Measurements from ENCODE around the gene KDM2A.
A peak's percentile ranks its signal among the peaks of the same experiment; 100 is the strongest.
"Not testable (repeated sequence)": the region's sequence is repeated elsewhere in the genome, so short reads cannot be mapped to it uniquely, and the experiment has no call there.

The KDM2A gene

DNA sequence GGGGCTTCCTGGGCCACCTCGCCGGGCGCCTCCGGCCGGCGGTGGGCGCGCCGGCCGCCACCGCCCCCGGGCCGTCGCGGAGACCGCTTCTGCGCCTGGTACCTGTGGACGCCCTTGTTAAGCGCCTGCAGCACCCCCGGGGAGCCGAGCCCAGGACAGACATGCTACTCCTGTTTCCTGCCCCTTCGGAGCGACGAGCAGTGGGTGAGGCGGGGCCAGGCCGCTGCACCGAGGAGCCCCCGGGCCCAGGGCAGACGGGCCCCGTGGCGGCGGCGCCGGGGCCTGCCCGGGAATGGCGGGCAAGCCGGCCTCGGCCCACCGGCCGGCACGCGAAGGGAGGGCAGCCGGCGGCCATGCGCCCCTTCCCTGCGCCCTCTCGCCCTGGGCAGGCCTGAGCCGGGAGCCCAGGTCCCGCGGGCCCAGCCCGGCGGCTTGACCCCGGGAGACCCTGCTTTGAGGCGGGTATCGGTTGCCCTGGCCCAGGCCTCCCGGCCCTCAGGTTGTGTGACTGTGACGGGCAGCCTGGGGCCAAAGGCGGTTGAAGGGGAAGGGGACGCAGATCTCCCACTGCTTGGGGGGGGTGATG, 789 bp upstream of the KDM2A start:
- DNase-seq, result peak; percentile 54

DNA sequence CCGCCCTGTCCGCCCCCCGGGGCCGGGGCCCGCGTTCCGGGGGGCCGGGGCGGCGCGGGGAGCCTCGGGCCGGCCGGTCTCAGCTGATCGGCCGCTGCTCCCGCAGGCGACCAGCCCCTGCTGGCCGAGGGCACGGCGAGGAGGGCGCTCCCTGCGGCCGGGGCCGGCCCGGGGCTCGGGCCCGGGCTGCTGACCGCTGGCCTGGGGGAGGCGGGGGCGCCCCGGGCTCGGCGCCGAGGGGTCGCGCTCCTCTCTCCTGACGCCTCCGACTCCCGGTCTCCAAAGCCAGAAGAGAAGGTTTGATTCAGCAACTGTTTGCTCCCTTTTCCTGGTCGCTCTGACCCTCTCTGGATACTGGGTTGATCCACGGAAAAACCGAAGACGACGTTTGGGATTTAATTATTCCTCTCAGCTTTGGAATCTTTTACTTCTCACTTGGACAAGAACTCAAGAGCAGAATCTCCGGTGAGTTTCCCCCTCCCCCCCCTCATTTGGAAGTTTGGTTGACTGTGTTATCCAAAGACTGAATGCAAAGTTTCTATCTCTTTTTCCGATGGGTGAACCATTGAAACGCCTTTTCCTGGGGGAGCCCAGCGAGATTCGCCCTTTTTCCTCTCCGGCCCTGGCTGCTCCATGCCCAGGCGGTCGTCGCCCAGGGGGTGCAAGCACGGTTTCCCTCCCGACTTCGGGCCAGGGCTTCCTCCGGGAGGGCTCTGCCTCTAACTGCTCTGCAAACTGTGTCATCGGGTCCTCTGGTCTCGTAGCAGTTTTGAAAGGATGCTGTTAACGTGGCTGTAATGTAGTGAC, 725 bp downstream of the KDM2A start:
- peak; percentile 44 for DNase-seq

DNA sequence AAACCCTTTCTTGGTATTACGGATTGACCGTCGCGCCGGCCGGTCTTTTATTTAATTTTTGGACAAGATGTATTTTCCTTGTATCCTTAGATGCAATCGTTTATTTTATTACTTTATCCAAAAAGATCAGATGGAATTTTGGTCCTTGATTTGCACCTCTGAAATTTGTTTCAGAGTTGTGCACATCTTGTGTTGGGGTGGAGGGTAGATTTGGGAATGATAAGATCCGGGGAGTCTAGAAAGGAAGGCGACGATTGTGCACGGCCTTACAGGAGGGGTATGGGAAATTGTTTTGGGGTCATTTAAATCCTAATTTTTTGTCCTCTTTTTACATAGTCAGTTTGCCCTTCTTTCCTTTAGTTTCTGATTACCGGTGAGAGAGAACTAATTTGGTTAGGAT, 1.4 kb downstream of the KDM2A start:
- DNase-seq, result no peak

DNA sequence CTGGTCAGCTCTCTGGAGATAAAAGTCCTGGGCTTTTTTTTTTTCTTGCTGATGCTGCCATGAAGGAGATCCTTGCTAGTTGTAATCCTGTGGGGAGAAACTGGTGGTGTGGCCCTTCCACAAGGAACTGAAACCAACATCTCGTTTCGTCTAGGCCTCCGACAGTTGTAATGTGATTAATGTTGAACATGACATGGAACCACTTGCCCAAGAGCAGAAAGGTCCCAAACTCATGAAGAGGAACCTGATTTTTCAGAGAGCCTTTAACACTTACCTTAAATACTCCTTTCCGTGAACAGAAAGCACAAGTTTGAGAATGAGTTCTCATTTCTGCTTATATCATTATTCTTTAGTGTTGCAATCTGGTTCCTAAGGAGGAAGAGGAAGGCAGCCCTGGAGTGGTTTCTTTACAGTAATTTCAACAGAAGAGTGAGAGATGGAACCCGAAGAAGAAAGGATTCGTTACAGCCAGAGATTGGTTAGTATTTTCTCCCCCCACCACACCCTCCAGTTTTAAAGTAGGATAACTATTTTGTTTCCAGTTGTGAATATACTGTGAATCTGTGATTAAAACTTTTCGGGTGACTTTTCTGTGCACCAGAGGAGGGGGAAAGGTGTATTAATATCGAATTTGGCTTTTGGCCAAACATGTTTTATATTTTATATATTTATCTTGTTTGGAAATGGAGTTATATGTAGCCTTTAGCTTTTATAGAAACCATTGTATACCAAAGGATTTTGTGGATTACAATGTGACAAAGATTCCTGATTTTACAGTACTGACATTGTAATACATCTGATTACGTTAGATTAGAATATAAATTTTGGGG, 2.0 kb downstream of the KDM2A start:
- peak; percentile 55 for DNase-seq

DNA sequence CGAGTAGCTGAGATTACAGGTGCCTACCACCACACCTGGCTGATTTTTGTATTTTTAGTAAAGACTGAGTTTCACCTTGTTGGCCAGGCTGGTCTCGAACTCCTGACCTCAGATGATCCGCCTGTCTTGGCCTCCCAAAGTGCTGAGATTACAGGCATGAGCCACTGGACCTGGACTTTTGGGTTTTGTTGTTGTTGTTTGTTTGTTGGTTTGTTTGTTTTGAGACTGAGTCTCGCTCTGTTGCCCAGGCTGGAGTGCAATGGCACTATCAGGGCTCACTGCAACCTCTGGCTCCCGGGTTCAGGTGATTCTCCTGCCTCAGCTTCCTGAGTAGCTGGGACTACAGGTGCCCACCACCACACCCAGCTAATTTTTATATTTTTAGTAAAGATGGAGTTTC, 4.7 kb downstream of the KDM2A start:
- not testable (repeated sequence) for DNase-seq

DNA sequence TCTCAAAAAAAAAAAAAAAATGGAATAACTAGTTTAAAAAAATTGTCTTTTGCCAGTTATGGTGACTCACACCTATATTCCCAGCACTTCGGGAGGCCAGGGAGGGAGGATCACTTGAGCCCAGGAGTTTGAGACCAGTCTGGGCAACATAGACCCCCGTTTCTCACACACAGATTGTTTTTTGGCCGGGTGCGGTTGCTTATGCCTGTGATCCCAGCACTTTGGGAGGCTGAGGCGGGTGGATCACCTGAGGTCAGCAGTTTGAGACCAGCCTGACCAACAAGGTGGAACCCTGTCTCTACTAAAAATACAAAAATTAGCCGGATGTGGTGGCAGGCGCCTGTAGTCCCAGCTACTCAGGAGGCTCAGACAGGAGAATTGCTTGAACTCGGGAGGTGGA, 7.2 kb downstream of the KDM2A start:
- not testable (repeated sequence) for DNase-seq

DNA sequence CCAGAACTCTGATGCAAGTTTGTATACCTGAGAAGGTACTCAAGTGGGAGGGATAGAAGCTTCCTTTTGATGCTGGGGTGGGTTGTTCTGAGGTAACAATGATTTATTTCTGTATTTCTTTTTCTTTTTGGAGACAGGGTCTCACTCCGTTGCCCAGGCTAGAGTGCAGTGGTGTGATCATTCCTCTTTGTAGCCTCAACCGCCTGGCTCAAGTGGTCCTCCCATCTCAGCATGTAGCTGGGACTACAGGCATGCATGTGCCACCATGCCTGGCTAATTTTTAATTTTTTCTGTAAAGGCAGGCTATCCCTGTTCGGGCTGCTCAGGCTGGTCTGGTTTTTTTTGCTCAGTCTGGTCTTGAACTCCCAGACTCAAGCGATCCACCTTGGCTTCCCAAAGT, 7.9 kb downstream of the KDM2A start:
- no peak for DNase-seq

DNA sequence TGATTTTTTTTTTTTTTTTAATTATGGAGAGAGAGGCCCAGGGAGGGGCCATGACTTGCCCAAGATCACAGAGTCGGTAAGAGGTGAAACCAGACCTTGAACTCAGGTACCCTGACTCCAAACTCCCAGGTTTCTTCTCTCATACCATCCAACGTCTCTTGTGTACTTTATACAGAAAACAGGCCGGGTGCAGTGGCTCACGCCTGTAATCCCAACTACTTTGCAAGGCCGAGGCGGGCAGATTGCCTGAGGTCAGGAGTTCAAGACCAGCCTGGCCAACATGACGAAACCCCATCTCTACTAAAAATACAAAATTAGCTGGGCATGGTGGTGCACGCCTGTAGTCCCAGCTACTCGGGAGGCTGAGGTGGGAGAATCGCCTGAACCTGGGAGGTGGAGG, 11.8 kb downstream of the KDM2A start:
- not testable (repeated sequence) for DNase-seq

DNA sequence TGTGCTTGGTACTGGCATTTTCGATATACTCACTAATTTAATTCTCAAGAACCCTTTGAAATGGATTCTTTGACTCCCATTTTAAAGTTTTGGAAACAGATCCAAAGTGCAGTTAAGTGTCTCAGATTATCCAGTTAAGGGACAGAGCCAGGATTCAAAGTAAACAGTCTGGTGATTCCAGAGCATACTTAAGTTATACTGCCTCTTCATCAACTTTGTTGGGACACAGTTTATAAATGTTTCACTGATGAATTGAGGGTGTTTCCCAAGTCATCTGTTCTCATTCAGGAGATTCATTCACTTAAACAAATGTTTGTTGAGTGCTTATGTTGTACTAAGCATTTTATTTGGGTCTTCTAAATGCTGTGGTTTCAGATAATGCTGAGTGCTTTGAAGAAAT, 17.1 kb downstream of the KDM2A start:
- DNase-seq, result no peak

DNA sequence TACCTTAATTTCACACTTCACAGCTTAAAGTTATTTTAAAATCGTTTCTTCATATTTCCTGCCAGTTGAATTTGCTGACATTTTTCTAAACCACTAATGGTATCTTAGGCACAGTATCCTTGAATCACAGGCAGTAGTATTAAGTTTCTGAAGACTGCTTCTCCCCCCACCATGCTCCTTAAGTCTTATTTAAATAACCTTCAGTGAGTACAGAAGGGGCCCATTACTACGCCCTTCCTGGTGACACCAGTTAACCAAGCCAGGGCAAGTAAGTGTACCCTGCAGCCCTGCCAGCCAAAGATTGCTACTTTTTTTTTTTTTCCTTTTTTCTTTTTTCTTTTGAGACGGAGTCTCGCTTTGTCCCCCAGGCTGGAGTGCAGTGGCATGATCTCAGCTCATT, 19.9 kb downstream of the KDM2A start:
- no peak for DNase-seq

DNA sequence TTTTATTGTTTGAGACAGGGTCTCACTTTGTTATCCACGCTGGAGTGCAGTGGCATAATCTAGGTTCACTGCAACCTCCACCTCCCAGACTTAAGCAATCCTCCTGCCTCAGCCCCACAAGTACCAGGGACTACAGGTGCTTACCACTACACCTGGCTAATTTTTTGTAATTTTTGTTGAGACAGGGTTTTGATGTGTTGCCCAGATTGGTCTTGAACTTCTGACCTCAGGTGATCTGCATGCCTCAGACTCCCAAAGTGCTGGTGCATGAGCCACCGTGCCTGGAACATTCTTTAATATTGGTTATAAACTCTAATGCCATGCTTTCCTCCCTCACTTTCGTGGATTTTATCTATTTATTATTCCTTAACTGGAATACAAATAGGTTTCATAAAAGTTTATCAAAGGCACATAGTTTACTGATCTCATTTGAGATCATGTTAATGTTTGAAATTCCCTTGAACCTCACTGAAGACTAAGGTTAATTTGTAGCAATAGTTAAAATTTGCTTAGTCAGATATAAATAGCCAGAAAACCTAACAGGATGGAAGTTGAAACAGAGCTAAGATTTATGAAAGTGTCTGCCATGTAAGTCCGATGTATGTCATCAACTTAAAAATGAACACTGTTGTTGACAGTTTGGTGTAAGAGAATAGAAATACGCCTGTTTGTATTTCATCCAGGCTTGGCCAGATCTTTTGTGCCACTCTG, 27.6 kb downstream of the KDM2A start:
- DNase-seq, result no peak

DNA sequence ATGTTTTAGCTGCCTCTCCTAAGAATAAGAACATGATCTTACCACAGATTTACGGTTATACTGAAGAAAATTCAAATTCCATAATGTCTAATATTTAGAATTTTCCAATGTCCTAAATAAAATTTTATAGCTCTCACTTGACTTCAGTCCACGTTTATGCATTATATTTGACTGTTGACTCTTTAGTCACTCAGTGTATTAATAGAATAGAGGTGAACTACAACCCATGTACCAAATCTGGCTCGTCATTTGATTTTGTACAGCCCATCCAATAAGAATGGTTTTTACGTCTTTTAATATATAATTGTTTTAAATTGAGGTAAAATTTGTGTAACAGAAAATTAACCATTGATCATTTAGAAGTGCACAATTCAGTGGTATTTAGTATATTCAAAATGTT, 34.9 kb downstream of the KDM2A start:
- DNase-seq, result no peak

DNA sequence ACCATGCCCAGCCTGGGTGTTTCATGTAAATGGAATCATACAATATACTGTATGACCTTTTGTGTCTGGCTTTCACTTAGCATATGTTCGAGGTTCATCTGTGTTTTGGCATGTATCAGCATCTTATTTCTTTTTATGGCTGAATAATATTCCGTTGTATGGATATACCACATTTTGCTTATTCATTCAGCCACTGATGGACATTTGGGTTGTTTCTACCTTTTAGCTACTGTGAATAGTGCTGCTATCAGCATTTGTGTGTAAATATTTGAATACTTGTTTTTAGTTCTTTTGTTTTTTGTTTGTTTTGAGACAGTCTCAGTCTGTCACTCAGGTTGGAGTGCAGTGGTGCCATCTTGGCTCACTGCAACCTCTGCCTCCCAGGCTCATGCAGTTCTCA, 35.7 kb downstream of the KDM2A start:
- no peak for DNase-seq

DNA sequence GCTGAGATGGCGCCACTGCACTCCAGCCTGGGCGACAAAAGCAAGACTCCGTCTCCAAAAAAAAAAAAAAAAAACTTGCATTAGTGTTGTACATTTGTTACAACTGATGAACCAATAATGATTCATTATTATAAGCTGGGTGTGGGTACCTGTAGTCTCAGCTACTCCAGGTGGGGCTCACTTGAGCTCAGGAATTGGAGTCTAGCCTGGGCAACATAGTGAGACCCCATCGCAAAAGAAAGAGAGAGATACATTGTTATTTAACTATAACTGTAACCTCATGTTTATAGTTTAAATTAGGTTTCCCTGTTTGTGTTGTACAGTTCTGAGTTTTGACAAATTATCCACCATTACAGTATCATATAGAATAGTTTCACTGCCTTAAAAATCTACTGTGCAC, 38.6 kb downstream of the KDM2A start:
- no peak for DNase-seq

DNA sequence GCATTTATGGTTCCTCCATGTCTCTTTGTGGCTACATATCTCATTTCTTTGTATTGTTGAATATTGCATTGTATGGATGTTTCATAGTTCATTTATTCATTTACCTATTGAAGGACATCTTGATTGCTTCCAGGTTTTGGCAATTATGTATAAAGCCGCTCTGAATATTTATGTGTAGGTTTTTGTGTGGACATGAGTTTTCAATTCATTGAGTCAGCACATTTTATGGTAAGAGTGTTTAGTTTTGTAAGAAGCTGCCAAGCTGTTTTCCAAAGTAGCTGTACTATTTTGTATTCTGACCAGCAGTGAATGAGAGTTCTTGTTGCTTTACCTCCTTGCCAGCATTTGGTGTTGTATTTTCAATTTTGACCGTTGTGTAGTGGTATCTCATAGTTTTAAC, 39.2 kb downstream of the KDM2A start:
- no peak for DNase-seq

DNA sequence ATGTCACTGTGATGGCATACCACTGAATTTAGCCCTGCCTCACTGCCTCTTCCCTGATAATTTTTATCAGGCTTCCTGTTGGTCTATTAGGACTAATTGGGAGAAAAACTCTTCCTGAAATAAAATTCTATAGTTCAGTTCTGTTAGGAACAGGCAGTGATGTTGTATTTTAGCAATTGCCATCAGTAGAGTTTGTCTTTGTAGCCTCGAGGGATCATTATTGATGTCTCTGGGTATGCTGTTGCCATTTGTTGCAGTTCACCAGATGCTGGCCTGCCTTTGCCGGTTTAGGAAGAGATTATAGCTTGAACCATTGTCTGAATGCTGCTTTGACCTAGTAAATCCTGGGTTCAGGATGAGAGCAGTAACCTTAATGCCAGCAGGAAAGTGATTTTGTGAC, 41.0 kb downstream of the KDM2A start:
- DNase-seq, result no peak

DNA sequence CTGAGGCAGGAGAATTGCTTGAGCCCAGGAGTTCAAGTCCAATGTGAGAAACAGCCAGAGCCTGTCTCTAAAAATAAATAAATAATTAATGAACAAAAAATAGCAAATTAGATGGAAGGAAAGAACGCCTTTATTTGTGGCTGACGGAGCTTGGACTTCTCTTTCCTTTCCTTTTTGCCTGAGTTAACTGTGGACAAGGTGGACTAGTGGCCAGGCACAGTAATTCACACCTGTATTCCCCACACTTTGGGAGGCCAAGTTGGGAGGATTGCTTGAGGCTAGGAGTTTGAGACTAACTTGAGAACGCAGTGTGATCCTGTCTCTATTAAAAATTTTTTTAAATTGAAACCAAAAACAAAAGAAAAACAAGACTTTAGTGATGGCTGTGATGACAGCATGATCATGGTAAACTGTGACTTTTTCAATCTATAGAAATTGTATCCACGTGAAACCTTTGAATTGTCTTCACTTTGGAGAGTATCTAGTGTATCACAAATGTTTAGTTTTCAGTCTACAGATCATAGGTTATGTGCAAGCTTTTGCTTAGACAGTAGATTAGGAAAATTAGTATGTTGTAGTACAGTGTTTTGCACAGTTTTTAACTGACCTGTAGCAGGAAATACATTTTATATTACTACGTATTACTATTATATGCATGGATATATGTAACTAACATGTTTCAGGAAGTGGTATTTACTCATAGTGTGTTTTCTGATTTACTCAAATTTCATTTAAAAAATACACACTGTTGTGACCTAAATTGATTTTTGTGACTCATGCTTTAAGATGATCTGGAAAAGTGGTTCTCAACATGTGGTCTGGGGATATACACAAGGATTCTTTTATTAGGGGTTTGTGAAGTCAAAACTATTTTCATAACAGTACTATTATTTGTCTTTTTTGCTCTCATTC, 42.1 kb downstream of the KDM2A start:
- DNase-seq, result peak; percentile 36

DNA sequence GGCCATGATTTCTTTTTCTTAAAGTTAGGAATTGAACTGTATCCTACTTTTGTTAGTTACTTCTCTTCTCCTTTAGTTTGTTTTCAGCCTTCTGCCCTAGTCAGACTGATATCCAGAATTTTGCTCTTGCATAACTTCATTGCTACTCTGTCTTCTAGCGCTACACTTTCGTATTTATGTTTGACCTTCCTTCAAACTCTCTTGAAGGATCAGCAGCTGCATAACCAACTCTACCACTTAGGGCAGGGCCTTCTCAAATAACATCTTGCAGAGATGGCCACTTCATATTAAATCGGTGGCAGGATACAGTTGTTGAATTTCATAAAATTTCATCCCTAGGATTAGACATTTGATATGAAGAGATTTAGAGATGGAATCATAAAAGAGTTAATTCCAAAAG, 43.9 kb downstream of the KDM2A start:
- DNase-seq, result no peak

DNA sequence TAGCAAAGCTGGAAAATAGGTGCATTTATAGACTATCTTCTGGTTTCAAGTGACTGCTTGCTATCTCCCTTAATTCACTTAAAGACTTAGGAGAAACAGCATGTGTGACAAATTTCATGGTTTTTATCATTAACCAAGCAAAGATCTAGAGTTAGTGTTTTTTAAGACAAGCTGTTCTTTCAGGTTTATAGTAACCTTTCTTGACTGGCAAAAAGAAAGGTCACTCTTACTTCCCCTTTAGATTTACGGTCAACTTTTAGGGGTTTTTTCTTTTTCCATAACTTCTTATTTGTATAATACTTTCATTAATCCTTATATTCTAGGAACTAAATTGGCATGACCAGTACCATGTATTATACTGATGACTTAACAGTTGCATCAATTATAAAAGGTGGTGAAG, 46.6 kb downstream of the KDM2A start:
- DNase-seq, result no peak

DNA sequence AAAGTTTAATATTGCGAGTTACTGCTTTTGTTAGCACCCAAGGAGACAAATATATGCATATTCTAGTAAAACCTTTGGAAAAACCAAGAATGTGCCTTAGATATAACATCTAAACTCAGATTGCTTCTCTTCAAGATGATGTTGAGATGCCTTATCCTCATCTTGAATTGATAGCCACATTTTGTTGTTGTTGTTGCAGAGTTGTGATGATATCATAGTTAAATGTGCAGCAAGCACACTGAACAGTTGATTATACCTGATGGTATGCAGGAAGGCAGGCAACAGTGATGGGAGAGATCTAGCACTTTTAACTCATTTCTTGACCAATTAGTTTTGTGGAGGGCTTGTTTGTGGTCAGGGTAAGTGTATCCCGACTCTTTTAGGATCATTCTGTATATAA, 48.0 kb downstream of the KDM2A start:
- no peak for DNase-seq

DNA sequence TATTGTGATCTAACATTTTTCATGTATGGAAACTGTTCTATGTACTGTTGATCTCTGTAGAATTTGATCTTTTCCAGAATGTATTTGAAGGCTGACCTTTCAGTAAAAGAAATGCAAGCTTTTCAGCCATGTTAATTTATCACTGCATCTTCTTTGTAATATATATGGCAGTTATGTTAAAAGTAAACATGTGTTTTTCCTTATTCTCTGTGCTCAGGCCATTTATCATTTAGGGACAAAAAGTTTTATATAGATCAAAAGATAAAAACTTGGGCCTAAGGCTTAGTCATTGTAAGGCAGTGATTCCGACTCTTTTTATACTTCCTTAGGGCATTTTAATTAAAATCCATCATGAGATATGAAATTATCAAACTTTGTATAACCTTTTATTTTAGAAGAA, 48.7 kb downstream of the KDM2A start:
- DNase-seq, result no peak

DNA sequence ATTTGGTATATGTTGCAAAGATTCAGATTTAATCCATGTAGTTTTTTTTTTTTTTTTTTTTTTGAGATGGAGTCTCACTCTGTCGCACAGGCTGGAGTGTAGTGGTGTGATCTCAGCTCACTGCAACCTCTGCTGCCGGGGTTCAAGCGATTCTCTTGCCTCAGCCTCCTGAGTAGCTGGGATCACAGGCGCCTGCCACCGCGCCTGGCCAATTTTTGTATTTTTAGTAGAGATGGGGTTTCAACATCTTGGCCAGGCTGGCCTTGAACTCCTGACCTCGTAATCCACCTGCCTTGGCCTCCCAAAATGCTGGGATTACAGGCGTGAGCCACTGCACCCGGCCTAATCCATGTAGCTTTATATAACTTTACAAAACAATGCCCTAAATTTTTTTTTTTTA, 49.8 kb downstream of the KDM2A start:
- not testable (repeated sequence) for DNase-seq
